ENCODE results near the gene ABCB11.
"Not testable (repeated sequence)": the region's sequence is repeated elsewhere in the genome, so short reads cannot be mapped to it uniquely, and the experiment has no call there.

ABCB11 gene

DNA sequence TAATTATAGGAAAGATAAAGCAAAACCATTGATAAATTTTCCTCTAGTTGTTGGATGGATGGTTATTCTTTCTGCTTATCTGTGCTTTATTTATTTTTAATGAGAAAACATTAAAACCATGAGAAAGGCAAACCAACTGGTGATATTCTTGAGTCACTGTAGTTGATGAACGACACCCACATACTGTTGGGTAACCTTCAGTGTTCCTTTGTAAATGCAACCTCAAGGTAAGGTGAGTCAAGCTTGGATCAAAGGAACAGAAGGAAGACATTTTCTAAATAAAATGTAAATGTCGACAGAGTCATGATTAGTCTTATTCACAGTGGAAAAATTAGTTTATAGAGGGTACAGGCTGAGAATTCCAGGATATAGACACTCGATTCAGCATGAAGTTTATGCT is 12.7 kb downstream of the ABCB11 start:
- no peak for DNase-seq (ENCODE audit: low read depth)
- H3K4me3 ChIP-seq (ENCODE audit: low read depth, low read length), result no peak overlapping the region
- in situ Hi-C loops (cut with HindIII; ENCODE audit: low sequenced_read_pairs), result no loop called here
- TF ChIP-seq, protein P1, sequence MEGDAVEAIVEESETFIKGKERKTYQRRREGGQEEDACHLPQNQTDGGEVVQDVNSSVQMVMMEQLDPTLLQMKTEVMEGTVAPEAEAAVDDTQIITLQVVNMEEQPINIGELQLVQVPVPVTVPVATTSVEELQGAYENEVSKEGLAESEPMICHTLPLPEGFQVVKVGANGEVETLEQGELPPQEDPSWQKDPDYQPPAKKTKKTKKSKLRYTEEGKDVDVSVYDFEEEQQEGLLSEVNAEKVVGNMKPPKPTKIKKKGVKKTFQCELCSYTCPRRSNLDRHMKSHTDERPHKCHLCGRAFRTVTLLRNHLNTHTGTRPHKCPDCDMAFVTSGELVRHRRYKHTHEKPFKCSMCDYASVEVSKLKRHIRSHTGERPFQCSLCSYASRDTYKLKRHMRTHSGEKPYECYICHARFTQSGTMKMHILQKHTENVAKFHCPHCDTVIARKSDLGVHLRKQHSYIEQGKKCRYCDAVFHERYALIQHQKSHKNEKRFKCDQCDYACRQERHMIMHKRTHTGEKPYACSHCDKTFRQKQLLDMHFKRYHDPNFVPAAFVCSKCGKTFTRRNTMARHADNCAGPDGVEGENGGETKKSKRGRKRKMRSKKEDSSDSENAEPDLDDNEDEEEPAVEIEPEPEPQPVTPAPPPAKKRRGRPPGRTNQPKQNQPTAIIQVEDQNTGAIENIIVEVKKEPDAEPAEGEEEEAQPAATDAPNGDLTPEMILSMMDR (IDR thresholded peaks at IDR 0.05; ENCODE audit: low read depth, low read length, missing control alignments), result no peak

DNA sequence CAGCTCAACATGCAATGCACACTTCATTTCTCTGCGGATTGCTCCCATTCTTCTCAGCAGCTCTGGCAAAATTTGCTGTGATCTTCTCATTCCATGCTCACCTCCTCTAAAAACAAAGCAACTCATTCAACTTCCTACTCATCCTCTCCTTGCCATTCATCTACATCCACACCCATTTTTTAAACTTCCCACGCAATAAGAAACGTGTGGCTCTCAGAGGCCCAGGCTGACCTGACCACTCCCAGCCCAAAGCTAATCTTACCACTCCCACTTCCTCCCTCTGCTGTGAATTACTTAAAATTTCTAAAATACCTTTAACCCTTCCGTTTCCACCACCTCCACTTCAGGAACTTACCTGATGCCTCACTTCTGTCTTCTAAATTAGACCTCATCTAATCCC is 15.2 kb downstream of the ABCB11 start:
- TF ChIP-seq, protein P1 (IDR thresholded peaks at IDR 0.05; ENCODE audit: low read depth, low read length, missing control alignments), result no peak
- no peak overlapping the region for H3K4me3 ChIP-seq (ENCODE audit: low read depth, low read length)
- in situ Hi-C loops (cut with HindIII; ENCODE audit: low sequenced_read_pairs), result no loop called here
- DNase-seq (ENCODE audit: low read depth), result no peak

DNA sequence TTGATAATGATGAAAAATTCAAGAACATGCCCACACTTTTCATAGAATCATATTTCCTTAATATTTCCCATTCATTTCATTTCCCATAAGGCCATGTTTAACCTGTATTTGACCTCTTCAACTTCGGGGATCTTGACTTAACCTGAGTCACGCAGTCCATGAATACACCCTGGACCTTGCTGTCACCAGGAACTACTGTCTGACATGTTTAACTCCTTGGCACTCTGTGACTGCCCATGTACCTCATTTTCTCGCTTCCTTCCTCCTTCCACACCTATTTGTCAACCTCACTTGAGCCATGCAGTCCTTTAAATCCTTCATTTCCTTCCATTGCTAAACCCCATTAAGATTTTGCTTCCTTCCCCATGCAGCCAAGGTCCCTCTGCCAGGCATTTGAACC is 16.3 kb downstream of the ABCB11 start:
- in situ Hi-C loops (cut with HindIII; ENCODE audit: low sequenced_read_pairs), result no loop called here
- TF ChIP-seq, protein P1 (IDR thresholded peaks at IDR 0.05; ENCODE audit: low read depth, low read length, missing control alignments), result no peak
- DNase-seq (ENCODE audit: low read depth), result no peak
- no peak overlapping the region for H3K4me3 ChIP-seq (ENCODE audit: low read depth, low read length)

DNA sequence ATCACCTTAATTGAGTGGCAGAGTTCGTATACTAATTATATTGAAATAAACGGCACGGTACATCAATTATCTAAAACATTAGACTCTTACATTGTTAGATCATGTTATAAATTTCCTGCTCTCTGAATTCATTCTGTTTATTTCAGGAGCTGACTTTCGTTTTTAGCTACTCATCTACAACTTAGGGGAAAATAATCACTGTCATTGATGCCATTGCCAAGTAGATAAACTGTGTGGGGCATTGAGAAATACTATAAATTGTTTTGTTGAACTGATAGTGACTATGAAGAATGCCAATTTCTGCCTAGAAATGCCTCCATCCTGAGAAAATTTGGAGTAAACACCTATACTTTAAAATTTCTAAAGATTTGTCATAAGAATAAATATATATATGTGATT is 17.5 kb downstream of the ABCB11 start:
- DNase-seq (ENCODE audit: low read depth), result no peak
- in situ Hi-C loops (cut with HindIII; ENCODE audit: low sequenced_read_pairs), result no loop called here

DNA sequence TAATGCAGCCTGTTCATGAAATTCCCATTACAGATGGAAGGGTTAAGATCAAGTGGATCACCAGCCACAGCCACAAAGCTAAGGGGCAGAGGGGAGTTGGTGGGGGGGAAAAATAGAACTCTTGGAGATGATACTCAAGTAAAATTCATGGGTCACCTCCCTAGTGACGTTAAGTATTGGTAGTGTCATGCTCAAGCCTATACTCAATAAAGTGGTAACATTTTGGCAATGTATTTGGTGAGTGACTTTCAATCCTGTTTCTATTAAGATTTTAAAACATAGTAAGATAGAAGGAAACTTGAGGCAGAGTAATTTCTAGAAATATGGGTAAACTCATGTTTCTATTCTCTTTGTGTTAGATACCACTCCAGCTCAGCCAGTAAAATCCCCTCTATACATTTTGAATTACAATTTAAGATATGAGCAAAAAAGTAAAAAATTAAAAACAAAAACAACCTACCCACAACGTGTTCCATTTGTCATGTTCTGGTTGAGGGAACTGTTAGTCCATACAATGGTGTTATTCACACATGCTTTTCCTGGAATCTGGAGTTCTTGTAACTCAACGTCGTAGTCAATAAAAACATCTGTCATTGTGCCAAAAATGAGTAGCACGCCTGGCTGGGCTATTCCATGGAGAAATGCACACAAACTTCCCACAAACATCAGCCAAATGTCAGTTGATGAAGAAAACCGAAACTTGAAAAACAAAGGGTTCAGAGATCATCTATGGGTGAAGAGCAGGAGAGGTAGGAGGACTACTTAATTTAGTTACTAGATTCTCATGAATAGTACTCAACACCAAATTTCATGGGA is 18.1 kb downstream of the ABCB11 start:
- in situ Hi-C loops (cut with HindIII; ENCODE audit: low sequenced_read_pairs), result no loop called here
- DNase-seq (ENCODE audit: low read depth), result no peak
- TF ChIP-seq, protein P1 (IDR thresholded peaks at IDR 0.05; ENCODE audit: low read depth, low read length, missing control alignments), result no peak
- H3K4me3 ChIP-seq (ENCODE audit: low read depth, low read length), result no peak overlapping the region

More for the DNA sequence above, 17.5 kb downstream of the ABCB11 start:
- H3K4me3 ChIP-seq (ENCODE audit: low read depth, low read length), result no peak overlapping the region
- TF ChIP-seq, protein P1 (IDR thresholded peaks at IDR 0.05; ENCODE audit: low read depth, low read length, missing control alignments), result no peak

DNA sequence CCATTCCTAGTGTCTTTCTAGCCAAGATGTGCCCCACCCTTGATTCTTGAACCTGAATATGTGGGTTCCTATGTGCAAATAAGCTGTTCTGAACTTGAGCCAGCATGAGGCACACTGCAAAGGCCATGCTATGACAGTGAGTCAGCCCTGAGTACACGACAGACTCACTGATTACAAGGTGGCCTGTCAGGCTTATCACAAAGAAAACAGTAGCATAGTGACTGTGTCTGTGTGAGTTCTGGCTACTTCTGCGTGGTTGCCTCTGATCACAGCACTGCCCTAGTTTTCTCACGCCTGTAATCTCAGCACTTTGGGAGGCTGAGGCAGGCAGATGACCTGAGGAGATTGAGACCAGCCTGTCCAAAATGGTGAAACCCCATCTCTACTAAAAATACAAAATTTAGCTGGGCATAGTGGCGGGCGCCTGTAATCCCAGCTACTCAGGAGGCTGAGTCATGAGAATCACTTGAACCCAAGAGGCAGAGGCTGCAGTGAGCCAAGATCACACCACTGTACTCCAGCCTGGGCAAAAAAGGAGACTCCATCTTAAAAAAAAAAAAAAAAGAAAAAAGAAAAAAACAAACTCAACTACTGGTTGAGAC is 18.8 kb downstream of the ABCB11 start:
- in situ Hi-C loops (cut with HindIII; ENCODE audit: low sequenced_read_pairs); DNase-seq (ENCODE audit: low read depth); H3K4me3 ChIP-seq (ENCODE audit: low read depth, low read length): not testable (repeated sequence)

DNA sequence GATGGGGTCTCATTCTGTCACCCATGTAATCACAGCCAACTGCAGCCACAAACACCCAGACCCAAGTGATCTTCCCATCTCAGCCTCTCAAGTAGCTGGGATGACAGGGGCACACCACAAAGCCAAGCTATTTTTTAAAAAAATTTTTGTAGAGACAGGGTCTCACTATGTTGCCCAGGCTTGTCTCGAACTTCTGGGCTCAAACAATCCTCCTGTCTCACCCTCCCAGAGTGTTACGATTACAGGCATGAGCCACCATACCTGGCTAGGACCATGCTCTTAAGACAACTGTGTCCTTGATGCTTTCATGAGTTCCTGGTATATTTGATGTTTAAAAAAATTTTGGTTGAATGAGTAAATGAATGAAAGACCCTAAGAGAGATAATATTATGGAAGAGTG is 19.4 kb downstream of the ABCB11 start:
- H3K4me3 ChIP-seq (ENCODE audit: low read depth, low read length), result no peak overlapping the region
- in situ Hi-C loops (cut with HindIII; ENCODE audit: low sequenced_read_pairs), result no loop called here
- DNase-seq (ENCODE audit: low read depth), result no peak
- TF ChIP-seq, protein P1 (IDR thresholded peaks at IDR 0.05; ENCODE audit: low read depth, low read length, missing control alignments), result no peak
